Stimulated activated CD8-positive, alpha-beta memory T cell treated with anti-CD3 and anti-CD28 coated beads, Interleukin-12 subunit alpha, Interleukin-12 subunit beta, amount 100 ng/mL, for 24 hours (primary cell): ENCODE measurements around the gene RAB17.

Experiments
- DNase-seq: peaks from one replicate; pipeline ENCODE4 v3.0.0-alpha.2; 2020; ENCODE audit errors: extremely low read depth

Gene RAB17

GRCh38 chr2:237558961-237559641 is 31.4 kb downstream of the RAB17 start:
- no peak for DNase-seq

GRCh38 chr2:237557633-237558015 is 32.9 kb downstream of the RAB17 start:
- no peak for DNase-seq

GRCh38 chr2:237556773-237557632 is 33.5 kb downstream of the RAB17 start:
- DNase-seq: no peak

GRCh38 chr2:237555560-237555959 is 35.0 kb downstream of the RAB17 start:
- no peak for DNase-seq

GRCh38 chr2:237553948-237554347 is 36.6 kb downstream of the RAB17 start:
- no peak for DNase-seq

GRCh38 chr2:237552908-237553307 is 37.6 kb downstream of the RAB17 start:
- no peak for DNase-seq

- DNase-seq: no peak
These were observed 39.4 kb downstream of the RAB17 start for GRCh38 chr2:237551071-237551574.

- no peak for DNase-seq
These were observed 40.7 kb downstream of the RAB17 start for GRCh38 chr2:237549643-237550415.

GRCh38 chr2:237549216-237549615 is 41.3 kb downstream of the RAB17 start:
- no peak for DNase-seq

GRCh38 chr2:237547841-237548416 is 42.6 kb downstream of the RAB17 start:
- DNase-seq: no peak

- DNase-seq: no peak
These were observed 43.6 kb downstream of the RAB17 start for GRCh38 chr2:237546876-237547395.

GRCh38 chr2:237546040-237546875 is 44.3 kb downstream of the RAB17 start:
- DNase-seq: no peak

- no peak for DNase-seq
These were observed 48.4 kb downstream of the RAB17 start for GRCh38 chr2:237542001-237542704.

- no peak for DNase-seq
These were observed 49.3 kb downstream of the RAB17 start for GRCh38 chr2:237541243-237541642.

- DNase-seq: no peak
These were observed 49.7 kb downstream of the RAB17 start for GRCh38 chr2:237540823-237541222.

- DNase-seq: no peak
These were observed 50.2 kb downstream of the RAB17 start for GRCh38 chr2:237540223-237540775.

- no peak for DNase-seq
These were observed 50.9 kb downstream of the RAB17 start for GRCh38 chr2:237539681-237540080.

- DNase-seq: no peak
These were observed 51.6 kb downstream of the RAB17 start for GRCh38 chr2:237538901-237539300.

- DNase-seq: no peak
These were observed 52.4 kb downstream of the RAB17 start for GRCh38 chr2:237538001-237538720.
